SK-N-MC (cell line): ENCODE measurements around the gene TRAPPC3.

Experiments used
- EZH2 ChIP-seq: fragments of 200-600 bp; sonication (generic); IDR thresholded peaks from one replicate; pipeline ENCODE4 v1.6.1; 2017; ENCODE audit warnings: antibody characterized with exemption
- FOXP2 ChIP-seq: optimal IDR thresholded peaks from 2 replicates; pipeline ENCODE3; 2011; ENCODE audit warnings: mild to moderate bottlenecking, moderate library complexity; ENCODE audit not compliant: insufficient read depth; ENCODE audit errors: extremely low read length, control extremely low read depth
- POLR2AphosphoS5 ChIP-seq: IDR thresholded peaks from 2 replicates; pipeline ENCODE4 v1.6.1; 2012; ENCODE audit warnings: mild to moderate bottlenecking, low read depth, low read length, borderline replicate concordance

DNA sequence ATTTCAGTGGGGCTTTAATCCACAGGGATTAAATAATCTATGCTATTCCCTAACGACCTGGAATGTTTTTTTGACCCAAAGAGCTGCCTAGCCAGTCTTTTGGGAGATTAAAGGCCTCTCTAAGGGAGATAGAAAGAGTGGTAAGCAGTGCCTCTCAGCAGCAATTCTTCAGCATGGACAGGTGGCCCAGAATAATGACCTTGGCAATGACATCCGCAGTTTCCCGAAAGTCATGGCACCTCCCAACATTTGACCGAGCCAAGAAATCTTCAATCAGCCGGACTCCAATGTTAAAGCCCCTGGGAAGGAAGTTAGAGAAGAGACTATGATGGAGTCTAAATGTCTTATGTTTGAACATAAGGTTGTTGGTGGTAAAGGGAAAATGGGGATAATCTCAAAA is 9.8 kb downstream of the TRAPPC3 start:
- TF ChIP-seq EZH2 = no peak
- no peak for TF ChIP-seq POLR2AphosphoS5
- no peak for TF ChIP-seq FOXP2
